ENCODE results near the gene LGALS7B. TPM values are rescaled to one million over a fixed set of nuclear protein-coding genes. Genes with fewer than 3 reads are reported as not detected.
"Not testable (repeated sequence)": the region's sequence is repeated elsewhere in the genome, so short reads cannot be mapped to it uniquely, and the experiment has no call there.

Gene LGALS7B
- polyA plus RNA-seq, 3 donors, result not detected

DNA sequence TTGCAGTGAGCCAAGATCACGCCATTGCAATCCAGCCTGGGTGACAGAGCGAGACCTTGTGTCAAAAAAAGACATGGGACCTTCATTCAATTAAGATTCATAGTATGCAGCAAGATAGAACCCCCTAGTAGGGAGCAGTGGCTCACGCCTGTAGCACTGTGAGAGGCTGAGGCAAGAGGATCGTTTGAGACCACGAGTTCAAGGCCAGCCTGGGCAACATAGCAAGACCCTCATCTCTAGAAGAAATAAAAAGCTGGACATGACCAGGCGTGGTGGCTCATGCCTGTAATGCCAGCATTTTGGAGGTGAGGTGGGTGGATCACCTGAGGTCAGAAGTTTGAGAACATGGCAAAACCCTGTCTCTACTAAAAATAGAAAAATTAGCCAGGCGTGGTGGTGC lies 8.6 kb upstream of the LGALS7B start:
- Histone ChIP-seq H3K27ac (ENCODE audit: low read depth in 1 of 2, low read length in 2 of 2) (no peak overlapping the region), H3K36me3 (replicated peaks in 1 of 2; ENCODE audit: control insufficient read depth in 1 of 2, insufficient read depth in 2 of 2, low read length in 2 of 2) (no peaks in the 10 kb centered on the region), H3K4me2 (replicated peaks; ENCODE audit: extremely low read depth, low read length, poor library complexity, severe bottlenecking) (no peak overlapping the region), H3K4me3 (replicated peaks in 1 of 3; ENCODE audit: low read depth in 2 of 3, low read length in 3 of 3) (no peak overlapping the region), H3K27me3 (ENCODE audit: control insufficient read depth in 2 of 2, insufficient read depth in 2 of 2, low read length in 2 of 2) (no peaks in the 10 kb centered on the region), H2AFZ (ENCODE audit: insufficient read depth, low read depth, low read length, poor library complexity, severe bottlenecking) (no peak overlapping the region), H3K4me1 (ENCODE audit: control insufficient read depth in 1 of 2, insufficient read depth in 2 of 2, low read length in 2 of 2) (no peaks in the 10 kb centered on the region), H3K9ac (ENCODE audit: insufficient read depth, low read length, poor library complexity, severe bottlenecking) (no peak overlapping the region), H4K20me1 (ENCODE audit: insufficient read depth, low read length) (no peaks in the 10 kb centered on the region), H3K9me3 (replicated peaks in 1 of 2; ENCODE audit: control insufficient read depth in 1 of 2, insufficient read depth in 1 of 2, low read length in 2 of 2) (no peaks in the 10 kb centered on the region), H3K79me2 (ENCODE audit: insufficient read depth, low read length) (no peaks in the 10 kb centered on the region)
- intact Hi-C loops (cut with micrococcal nuclease), result no loop called here
- DNase-seq, result no peak
- H3K9me3 Mint-ChIP-seq, result no peaks in the 10 kb centered on the region
- no peak overlapping the region for H3K4me3 Mint-ChIP-seq
- peaks cover 5 to 23% (median 15%) of the 10 kb centered on the region in 3 donors for H3K27me3 Mint-ChIP-seq (ENCODE audit: low read depth in 3 of 3)
- no peaks in the 10 kb centered on the region for H3K36me3 Mint-ChIP-seq
- H3K4me1 Mint-ChIP-seq, result no peaks in the 10 kb centered on the region
- H3K27ac Mint-ChIP-seq, result no peak overlapping the region
- no peak for TF ChIP-seq CTCF (IDR thresholded peaks at IDR 0.05)
- WGBS (ENCODE audit: insufficient coverage), result 96% methylated on average over 6 of the region's 7 CpGs

GRCh38 chr19:38781058-38781457 lies 7.9 kb upstream of the LGALS7B start:
- no peaks in the 10 kb centered on the region for H3K36me3 ChIP-seq (replicated peaks in 1 of 2; ENCODE audit: control insufficient read depth in 1 of 2, insufficient read depth in 2 of 2, low read length in 2 of 2)
- intact Hi-C loops (cut with micrococcal nuclease), result no loop called here

DNA sequence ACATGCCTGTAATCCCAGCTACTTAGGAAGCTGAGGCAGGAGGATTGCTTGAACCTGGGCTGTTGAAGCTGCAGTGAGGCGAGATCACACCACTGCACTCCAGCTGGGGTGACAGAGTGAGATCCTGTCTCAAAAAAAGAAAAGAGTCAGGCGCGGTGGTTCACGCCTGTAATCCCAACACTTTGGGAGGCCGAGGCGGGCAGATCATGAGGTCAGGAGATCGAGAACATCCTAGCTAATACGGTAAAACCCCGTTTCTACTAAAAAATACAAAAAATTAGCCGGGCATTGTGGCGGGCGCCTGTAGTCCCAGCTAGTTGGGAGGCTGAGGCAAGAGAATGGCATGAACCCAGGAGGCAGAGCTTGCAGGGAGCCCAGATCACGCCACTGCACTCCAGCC lies 6.8 kb upstream of the LGALS7B start:
- DNase-seq; H3K36me3 ChIP-seq (replicated peaks in 1 of 2; ENCODE audit: control insufficient read depth in 1 of 2, insufficient read depth in 2 of 2, low read length in 2 of 2); H3K4me1 ChIP-seq (ENCODE audit: control insufficient read depth in 1 of 2, insufficient read depth in 2 of 2, low read length in 2 of 2); H3K4me1 Mint-ChIP-seq; H2AFZ ChIP-seq (ENCODE audit: insufficient read depth, low read depth, low read length, poor library complexity, severe bottlenecking); H3K9me3 ChIP-seq (replicated peaks in 1 of 2; ENCODE audit: control insufficient read depth in 1 of 2, insufficient read depth in 1 of 2, low read length in 2 of 2); H3K4me3 ChIP-seq (replicated peaks in 1 of 3; ENCODE audit: low read depth in 2 of 3, low read length in 3 of 3); H3K27me3 ChIP-seq (ENCODE audit: control insufficient read depth in 2 of 2, insufficient read depth in 2 of 2, low read length in 2 of 2); H3K27ac ChIP-seq (ENCODE audit: low read depth in 1 of 2, low read length in 2 of 2); intact Hi-C loops (cut with micrococcal nuclease); H3K36me3 Mint-ChIP-seq; H3K9me3 Mint-ChIP-seq; H3K79me2 ChIP-seq (ENCODE audit: insufficient read depth, low read length); H3K4me3 Mint-ChIP-seq; H3K9ac ChIP-seq (ENCODE audit: insufficient read depth, low read length, poor library complexity, severe bottlenecking); H3K4me2 ChIP-seq (replicated peaks; ENCODE audit: extremely low read depth, low read length, poor library complexity, severe bottlenecking); H4K20me1 ChIP-seq (ENCODE audit: insufficient read depth, low read length): not testable (repeated sequence)
- Mint-ChIP-seq H3K27me3 (ENCODE audit: low read depth in 3 of 3) (peaks cover 5 to 23% (median 13%) of the 10 kb centered on the region in 3 donors), H3K27ac (peak overlapping the region in 1 of 7 donors; percentile 43)
- 96% methylated on average over 7 of the region's 13 CpGs for WGBS (ENCODE audit: insufficient coverage)

More at GRCh38 chr19:38781058-38781457, 7.9 kb upstream of the LGALS7B start:
- Mint-ChIP-seq H3K4me1 (no peaks in the 10 kb centered on the region), H3K9me3 (no peaks in the 10 kb centered on the region), H3K4me3 (no peak overlapping the region), H3K36me3 (no peaks in the 10 kb centered on the region), H3K27me3 (ENCODE audit: low read depth in 3 of 3) (peaks cover 5 to 23% (median 13%) of the 10 kb centered on the region in 3 donors), H3K27ac (peak overlapping the region in 1 of 7 donors; percentile 31)
- DNase-seq, result no peak
- H2AFZ ChIP-seq (ENCODE audit: insufficient read depth, low read depth, low read length, poor library complexity, severe bottlenecking), result no peak overlapping the region
- no peaks in the 10 kb centered on the region for H3K9me3 ChIP-seq (replicated peaks in 1 of 2; ENCODE audit: control insufficient read depth in 1 of 2, insufficient read depth in 1 of 2, low read length in 2 of 2)
- H3K27ac ChIP-seq (ENCODE audit: low read depth in 1 of 2, low read length in 2 of 2), result no peak overlapping the region
- no peaks in the 10 kb centered on the region for H4K20me1 ChIP-seq (ENCODE audit: insufficient read depth, low read length)
- no peak overlapping the region for H3K4me2 ChIP-seq (replicated peaks; ENCODE audit: extremely low read depth, low read length, poor library complexity, severe bottlenecking)
- H3K4me1 ChIP-seq (ENCODE audit: control insufficient read depth in 1 of 2, insufficient read depth in 2 of 2, low read length in 2 of 2), result no peaks in the 10 kb centered on the region
- H3K27me3 ChIP-seq (ENCODE audit: control insufficient read depth in 2 of 2, insufficient read depth in 2 of 2, low read length in 2 of 2), result no peaks in the 10 kb centered on the region
- WGBS (ENCODE audit: insufficient coverage), result 81% methylated on average over 3 of the region's 7 CpGs
- H3K79me2 ChIP-seq (ENCODE audit: insufficient read depth, low read length), result no peaks in the 10 kb centered on the region
- no peak for TF ChIP-seq CTCF (IDR thresholded peaks at IDR 0.05)
- no peak overlapping the region for H3K4me3 ChIP-seq (replicated peaks in 1 of 3; ENCODE audit: low read depth in 2 of 3, low read length in 3 of 3)
- no peak overlapping the region for H3K9ac ChIP-seq (ENCODE audit: insufficient read depth, low read length, poor library complexity, severe bottlenecking)

Data from CD14-positive monocyte (primary cell).